Anterior cingulate cortex (tissue), 58 donors: ENCODE results near the gene PBX3.

Source experiments
- DNase-seq, 58 donors: peaks; one replicate each; lab custom pipeline; 2025; lab: John Stamatoyannopoulos, UW

The PBX3 gene

DNA sequence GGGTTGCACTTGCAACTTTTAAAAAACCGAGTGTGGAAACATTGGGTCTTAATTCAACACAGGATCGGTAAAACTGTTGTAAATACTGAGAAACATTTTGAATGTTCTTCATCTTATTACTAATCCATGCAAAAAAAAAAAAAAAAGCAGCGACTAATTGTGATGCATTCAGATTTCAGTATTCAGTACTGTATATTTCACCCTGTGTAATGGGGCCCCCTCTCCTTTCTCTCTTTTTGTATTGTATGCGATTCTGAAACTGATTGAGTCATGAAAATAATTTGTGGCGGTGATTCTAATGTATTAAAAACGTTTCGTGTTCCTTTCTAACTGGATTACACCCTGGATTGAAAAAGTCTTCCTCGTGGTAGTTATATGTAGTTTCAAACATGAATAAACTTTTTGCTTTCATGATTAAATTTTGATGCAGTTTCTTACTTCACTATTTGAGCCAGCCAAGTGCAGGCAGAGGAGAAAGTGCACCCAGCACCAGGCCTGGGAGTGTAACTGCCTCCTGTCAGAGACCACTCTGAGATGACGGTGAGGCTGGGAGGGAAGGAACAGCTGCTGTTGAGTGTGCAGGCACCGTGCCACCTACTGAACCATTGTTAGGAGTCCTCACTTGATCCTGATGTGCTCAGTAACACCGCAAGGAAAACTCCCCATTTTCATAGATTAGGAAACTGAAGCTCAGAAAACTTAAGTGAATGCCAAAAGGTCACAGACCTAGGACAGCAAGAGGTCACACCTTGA lies 220.0 kb downstream of the PBX3 start:
- no peak for DNase-seq

DNA sequence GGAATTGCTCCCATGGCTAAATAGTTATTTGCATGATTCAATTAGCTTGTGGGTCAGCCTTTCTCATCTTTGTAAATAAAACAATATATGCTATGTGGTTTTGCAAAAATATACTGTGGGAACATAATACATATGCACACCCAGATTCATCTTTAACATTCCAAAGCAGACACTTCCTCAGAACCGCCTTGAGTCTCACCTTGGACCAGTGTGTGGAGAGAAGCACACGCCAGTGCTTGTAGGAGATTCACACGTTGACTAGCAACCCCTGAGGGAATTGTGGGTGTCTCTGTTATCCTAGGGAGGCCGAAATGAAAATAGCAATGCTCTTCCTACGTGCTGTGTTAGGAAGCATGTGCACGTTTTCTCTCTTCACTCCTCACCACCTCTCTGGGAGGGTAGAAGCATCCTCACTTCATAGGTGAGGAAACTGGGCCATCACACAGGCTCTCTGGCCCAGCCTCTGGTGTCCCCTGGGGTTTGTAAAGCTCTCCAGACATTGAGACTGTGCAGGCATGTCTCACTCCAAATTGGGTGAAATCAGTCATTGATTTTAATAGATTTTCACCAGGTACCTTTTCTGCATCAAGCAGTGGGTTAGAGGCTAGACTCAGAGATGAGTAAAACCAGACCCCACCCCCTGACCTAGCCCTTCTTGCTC lies 221.7 kb downstream of the PBX3 start:
- DNase-seq: no peak

DNA sequence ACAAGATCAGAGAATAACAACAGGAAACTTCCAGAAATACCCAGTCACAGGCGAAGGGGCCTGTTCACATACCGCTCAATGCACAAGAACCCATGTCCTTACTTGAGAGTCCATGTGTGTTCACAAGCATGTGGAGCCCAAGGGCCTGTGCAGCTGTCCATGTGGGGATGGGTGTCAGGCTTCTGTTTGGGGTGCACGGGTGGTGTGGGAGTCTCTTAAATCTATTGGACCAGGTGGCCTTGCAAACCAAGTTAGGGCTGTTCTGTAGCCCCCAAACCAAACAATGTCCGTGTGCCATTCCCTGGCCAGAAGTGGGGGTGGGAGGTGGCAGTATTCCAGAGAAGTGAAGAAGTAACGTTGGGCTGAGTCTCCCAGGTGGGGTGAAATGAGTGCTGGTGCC lies 222.3 kb downstream of the PBX3 start:
- DNase-seq: no peak

DNA sequence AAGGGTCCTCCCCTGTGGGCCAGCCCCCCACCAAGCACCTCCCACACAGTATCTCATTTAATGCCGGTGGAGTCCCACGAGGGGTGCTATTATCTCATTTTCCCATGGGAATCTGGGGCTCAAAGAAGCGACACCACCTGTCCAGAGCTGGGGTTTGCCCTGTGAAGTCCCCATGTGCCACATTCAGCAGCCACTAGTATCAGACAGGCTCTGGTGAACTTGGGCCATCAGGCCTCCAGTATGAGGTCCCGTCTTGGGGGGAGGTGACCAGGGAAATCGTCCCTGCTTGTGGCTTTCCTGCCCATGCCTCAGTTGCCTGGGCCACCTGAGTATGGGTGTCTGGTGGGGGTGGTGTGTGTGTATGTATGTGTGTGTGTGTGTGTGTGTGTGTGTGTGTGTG lies 222.7 kb downstream of the PBX3 start:
- DNase-seq: no peak

GRCh38 chr9:125970340-125970739 lies 223.2 kb downstream of the PBX3 start:
- DNase-seq: no peak

GRCh38 chr9:125971050-125971449 lies 223.9 kb downstream of the PBX3 start:
- DNase-seq: no peak

- DNase-seq: no peak
Observed at GRCh38 chr9:125972012-125972729, 225.0 kb downstream of the PBX3 start.

DNA sequence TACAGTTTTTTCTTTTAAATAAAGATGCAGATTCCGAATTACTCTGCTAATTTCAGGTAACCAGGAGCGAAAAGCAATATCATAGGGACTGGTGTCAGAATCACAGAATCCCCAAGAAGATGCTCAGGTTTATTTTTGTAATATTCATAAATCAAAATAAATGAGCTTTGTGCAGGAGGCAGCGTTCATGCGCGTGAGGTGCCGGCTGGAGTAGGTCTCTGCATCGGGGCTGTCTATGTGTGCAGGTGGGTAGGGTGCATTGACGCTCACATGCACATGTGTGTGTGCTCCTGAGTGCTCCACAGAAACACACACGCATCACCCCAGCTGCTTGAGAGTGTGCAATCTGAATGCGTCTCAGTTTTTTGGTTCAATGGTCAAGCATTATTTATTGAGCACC lies 226.4 kb downstream of the PBX3 start:
- no peak for DNase-seq

DNA sequence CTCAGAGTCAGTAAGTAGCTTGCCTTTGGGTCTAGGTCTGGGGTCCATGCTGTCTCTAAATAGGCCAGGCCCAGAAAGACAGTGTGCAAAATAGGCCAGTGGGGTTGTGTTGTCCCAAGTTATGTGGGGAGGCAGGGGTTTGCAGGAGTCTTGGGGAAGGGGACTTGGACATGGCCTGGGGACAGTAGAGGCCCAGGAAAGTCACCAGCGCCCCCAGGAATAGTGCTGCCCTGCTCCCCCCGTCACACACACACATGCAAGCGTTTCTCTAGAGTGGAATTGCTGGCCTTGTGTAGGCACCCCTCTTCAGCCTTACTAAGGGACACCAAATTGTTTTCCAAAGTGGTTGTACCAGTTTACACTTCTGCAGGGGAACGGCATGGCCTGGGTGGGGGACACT lies 227.5 kb downstream of the PBX3 start:
- DNase-seq: no peak

DNA sequence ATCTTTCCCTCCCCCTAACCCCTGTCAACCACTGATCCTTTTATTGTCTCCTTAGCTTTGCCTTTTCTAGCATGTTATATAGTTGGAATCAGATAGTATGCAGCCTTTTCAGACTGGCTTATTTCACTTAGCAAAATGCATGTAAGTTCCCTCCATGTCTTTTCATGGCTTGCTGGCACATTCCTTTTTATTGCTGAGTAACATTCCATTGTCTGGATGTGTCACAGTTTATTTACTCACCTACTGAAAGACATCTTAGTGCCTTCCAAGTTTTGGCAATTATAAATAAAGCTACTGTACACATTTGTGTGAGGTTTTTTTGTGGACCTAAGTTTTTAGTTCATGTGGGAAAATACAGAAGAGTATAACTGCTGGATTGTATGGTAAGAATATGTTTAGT lies 230.1 kb downstream of the PBX3 start:
- no peak for DNase-seq

DNA sequence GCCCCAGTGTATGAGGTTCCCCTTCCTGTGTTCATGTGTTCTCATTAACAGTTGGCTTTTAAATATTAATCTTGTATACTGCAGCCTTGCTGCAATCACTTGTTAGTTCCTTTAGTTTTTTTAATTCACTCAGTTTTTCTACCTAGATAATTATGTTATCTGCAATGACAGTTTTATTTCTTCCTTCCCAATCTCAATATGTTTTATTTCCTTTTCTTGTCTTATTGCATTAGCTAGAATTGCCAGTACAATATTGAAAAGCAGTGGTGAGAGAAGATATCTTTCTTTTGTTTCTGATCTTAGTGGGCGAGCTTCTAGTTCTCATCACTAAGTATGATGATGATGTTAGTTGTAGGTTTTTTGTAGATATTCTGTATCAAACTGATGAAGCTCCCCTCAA lies 232.2 kb downstream of the PBX3 start:
- DNase-seq: no peak

GRCh38 chr9:125982798-125983406 lies 235.7 kb downstream of the PBX3 start:
- no peak for DNase-seq

DNA sequence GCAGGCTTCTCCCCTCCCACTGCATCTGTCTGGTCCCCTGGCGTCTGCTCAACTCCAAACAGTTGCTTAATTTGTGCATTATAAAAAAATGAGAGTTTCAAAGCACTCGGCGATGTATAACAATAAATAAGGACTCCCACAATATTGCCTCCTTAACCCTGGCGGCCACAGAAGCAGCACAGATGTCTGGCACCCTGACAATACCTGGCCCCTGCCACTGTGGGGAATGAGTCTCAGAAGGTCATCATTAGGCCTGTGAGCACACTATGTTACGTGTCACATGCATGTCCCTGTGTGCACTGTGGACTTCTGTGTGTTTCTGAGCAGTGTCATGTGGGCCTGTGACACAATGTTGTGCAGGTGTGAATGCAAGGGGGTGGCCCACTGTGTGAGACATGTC lies 236.5 kb downstream of the PBX3 start:
- DNase-seq: no peak

DNA sequence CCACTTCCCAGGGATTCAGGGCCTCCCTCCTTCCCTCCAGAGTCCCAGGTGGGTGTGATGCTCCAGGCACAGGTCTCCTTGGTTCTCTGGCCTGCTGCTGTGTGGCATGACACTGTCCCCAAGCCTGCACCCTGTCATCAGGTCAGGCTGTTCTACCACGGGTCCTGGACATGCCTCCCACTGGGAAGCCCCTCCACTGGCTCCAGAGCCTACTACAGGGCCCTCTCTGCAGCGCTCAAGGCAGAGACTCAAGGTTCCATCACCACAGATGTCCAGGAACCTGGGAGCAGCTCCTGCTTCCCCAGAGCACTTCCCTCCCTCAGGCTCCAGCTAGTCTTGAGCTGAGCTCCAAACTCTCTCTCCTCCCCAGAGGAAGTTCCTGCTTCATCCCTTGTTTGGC lies 237.3 kb downstream of the PBX3 start:
- no peak for DNase-seq

- DNase-seq: no peak
Observed at GRCh38 chr9:125985142-125985997, 238.2 kb downstream of the PBX3 start.

- no peak for DNase-seq
Observed at GRCh38 chr9:125985998-125986655, 239.0 kb downstream of the PBX3 start.

DNA sequence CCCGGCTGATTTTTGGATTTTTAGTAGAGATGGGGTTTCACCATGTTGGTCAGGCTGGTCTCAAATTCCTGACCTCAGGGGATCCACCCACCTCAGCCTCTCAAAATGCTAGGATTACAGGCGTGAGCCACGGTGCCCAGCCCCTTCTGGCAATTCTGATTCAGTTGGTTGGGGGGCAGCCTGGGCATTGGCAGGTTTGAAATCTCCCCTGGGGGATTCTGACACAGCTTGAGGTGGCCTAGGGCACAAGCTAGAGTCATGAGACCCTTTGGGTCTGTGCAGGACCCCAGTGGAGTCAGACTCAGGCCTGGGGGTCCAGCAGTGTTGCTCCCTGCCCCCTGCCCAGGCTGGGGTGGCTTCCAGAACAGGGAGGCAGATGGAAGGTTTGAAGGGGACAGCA lies 239.8 kb downstream of the PBX3 start:
- no peak for DNase-seq

DNA sequence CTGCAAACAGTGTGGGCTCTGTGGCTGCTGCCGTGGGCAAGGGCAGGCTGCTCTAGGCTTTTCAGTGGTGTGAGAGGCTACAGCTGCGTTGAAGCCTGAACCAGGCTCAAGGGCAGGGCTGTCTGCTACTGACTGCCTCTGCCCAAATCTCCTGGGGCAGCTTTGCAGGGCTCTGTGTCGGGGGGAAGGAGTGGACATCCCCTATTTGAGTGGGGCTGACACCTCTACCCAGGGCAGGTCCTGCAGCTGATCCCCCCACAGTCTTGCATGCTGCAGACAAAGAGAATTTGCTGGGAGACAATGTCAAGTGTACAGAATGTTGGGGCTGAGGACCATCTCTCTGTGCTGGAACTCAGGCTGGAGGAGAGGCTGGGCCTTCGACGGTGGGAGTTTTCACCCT lies 240.2 kb downstream of the PBX3 start:
- no peak for DNase-seq

- DNase-seq: no peak
Observed at GRCh38 chr9:125988479-125989050, 241.4 kb downstream of the PBX3 start.
